Prostate gland (tissue), 2 donors: ENCODE measurements around the gene HIC2.
"Not testable (repeated sequence)": the region's sequence is repeated elsewhere in the genome, so short reads cannot be mapped to it uniquely, and the experiment has no call there.

Source experiments
- POLR2A ChIP-seq: fragments of 450-650 bp; IDR thresholded peaks from one replicate; pipeline ENCODE4 v1.6.1; 2016; ENCODE audit warnings: antibody characterized with exemption, mild to moderate bottlenecking
- TF ChIP-seq, protein P1 (sequence below), 4 experiments: fragments of 200-600 bp in 2 of 4; fragments of 450-650 bp in 2 of 4; sonication (generic) in 2 of 4; IDR thresholded peaks; 1 replicate in 3 of 4; 2 replicates in 1 of 4; pipeline ENCODE4 v1.5.1; 2016 to 2019; ENCODE audit warnings: antibody characterized with exemption in 4 of 4, mild to moderate bottlenecking in 2 of 4, moderate library complexity in 2 of 4

DNA sequence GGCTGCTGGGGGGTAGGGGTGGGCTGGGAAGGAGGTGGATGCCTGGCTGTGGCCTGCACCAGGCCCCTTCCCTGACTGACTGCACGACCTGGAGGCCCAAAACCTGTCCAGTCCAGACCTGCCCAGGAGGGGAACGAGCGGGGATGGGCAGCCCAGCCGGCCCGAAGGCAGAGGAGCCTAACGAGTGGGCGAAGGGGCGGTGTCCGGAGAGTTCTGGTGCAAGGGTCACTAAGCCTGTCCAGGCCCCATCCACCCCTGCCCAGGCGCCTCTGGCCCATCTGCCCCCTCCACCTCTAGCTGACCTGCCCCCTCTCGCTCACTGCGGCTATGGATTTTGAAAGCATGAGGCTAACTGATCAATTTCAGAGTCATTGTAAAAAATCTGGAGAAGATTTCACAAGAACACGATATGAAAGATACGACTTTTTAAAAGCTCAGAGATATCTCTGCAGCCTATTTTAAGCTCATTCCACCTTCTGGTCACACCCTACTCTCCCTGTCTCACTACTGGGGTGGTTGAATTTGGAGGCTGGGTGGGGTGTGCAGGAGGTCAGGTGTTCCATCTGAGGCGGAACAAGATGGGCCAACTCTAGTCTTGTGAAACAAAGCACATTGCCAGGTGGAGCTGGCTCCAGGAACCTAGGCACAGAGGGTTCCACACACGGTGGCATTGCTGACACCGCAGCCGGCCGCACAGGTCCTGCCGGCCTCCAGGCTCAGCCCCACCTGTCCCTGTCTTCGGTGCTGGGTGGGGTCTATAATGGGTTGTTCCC, 15.8 kb upstream of the HIC2 start:
- not testable (repeated sequence) for TF ChIP-seq POLR2A
- TF ChIP-seq, protein P1, sequence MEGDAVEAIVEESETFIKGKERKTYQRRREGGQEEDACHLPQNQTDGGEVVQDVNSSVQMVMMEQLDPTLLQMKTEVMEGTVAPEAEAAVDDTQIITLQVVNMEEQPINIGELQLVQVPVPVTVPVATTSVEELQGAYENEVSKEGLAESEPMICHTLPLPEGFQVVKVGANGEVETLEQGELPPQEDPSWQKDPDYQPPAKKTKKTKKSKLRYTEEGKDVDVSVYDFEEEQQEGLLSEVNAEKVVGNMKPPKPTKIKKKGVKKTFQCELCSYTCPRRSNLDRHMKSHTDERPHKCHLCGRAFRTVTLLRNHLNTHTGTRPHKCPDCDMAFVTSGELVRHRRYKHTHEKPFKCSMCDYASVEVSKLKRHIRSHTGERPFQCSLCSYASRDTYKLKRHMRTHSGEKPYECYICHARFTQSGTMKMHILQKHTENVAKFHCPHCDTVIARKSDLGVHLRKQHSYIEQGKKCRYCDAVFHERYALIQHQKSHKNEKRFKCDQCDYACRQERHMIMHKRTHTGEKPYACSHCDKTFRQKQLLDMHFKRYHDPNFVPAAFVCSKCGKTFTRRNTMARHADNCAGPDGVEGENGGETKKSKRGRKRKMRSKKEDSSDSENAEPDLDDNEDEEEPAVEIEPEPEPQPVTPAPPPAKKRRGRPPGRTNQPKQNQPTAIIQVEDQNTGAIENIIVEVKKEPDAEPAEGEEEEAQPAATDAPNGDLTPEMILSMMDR (IDR thresholded peaks at IDR 0.05): not testable (repeated sequence)
